HG02798 (cell line): Measurements from ENCODE around the gene CYSLTR2.
"Not testable (repeated sequence)": the region's sequence is repeated elsewhere in the genome, so short reads cannot be mapped to it uniquely, and the experiment has no call there.

Experiments used
- ATAC-seq: cut with Tn5 transposase; IDR thresholded peaks from one replicate; pipeline ENCODE4 v1.9.1; 2021; ENCODE audit warnings: mild to moderate bottlenecking; ENCODE audit not compliant: unreplicated experiment, poor library complexity

The CYSLTR2 gene

DNA sequence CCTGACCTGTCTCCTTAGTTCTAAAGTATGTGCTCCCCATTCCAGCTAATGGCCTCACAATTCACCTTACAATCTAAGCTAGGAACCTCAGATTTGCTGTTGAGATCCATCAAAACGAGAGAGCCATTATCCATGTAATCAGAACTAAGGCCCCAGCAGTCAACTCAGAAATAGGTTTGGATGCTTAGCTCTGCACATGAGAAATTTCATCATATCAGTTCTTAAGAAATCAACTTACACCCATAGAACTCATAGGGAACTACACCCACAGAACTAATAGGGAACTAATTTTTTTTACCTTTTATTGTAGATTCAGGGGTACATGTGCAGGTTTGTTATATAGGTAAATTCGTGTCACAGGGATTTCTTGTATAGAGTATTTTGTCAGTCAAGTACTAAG, 28.7 kb downstream of the CYSLTR2 start:
- no peak for ATAC-seq

DNA sequence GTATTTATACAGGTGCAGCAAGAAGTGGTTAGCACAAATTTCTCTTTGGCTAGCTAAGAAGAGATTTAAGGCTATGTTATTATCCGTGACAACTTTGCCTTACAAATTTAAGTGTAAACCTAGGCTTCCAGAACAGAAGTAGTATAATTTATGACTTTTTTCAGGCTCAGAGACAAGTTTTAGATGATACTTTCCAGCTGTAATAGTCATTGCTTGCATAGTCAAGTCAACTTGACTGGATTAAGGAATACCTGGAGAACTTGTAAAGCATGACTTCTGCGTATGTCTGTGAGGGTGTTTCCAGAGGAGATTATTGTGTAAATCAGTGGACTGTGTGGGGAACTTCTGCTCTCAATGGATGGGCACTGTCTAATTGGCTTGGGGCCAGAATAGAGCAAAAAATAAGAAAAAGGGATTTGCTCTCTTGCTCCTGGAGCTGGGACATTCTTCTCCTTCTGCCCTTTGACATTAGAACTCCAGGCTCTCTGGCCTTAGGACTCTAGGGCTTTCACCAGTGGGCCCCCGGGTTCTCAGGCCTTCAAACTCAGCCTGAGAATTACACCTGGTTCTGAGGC, 33.0 kb downstream of the CYSLTR2 start:
- ATAC-seq = no peak

DNA sequence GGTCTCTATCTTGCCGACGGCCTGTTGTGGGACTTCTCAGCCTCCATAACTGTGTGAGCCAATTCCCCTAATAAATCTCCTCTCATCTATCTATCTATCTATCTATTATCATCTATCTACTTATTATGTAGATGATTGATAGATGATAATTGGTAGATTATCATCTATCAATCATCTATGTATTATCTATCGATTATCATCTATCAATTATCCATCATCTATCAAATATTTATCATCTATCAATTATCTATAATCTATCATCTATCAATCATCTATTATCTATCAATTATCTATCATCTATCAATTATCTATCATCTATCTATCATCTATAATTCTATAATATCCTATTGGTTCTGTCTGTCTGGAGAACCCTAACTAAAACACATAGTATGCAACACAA, 33.5 kb downstream of the CYSLTR2 start:
- no peak for ATAC-seq

DNA sequence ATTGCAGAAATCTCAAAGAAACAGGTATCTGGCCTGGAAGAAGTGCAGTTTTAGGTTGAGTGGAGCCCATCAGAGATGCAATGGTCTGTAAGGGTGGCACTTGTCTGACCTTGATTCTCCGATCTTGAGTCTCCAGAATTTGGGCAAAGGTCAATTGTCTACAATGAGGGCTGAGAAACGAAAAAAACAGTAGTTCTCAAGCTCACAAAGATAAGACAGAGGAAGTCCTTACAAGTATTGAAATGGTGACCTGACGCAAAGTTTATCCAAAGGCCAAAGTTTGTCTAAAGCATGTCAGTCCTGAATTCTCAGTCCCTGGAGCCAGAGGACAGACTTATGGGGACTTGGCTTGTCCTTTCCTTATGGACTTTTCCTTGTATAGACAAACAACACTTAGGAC, 40.3 kb downstream of the CYSLTR2 start:
- no peak for ATAC-seq

DNA sequence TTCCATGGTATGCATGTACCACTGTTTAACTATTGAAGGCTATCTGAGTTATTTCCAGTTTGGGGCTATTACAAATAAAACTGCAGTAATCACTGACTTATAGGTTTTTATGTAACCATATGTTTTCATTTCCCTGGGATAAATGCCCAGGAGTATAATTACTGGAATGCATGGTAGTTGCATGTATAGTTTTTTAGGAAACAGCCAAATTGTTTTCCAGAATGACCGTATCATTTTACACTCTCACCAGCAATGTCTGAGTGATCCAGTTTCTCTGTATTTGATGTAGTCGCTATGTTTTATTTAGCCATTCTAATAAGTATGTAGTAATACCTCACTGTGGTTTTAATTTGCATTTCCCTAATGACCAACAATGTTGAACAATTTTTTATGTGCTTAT, 42.0 kb downstream of the CYSLTR2 start:
- ATAC-seq = no peak

DNA sequence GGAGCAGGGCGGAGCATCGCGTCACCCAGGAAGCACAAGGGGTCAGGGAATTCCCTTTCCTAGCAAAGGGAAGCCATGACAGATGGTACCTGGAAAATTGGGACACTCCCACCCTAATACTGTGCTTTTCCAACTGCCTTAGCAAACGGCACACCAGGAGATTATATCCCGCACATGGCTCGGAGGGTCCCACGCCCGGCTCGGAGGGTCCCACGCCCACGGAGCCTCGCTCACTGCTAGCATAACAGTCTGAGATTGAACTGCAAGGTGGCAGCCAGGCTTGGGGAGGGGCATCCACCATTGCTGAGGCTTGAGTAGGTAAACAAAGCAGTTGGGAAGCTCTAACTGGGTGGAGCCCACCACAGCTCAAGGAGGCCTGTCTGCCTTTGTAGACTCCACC, 42.9 kb downstream of the CYSLTR2 start:
- not testable (repeated sequence) for ATAC-seq

DNA sequence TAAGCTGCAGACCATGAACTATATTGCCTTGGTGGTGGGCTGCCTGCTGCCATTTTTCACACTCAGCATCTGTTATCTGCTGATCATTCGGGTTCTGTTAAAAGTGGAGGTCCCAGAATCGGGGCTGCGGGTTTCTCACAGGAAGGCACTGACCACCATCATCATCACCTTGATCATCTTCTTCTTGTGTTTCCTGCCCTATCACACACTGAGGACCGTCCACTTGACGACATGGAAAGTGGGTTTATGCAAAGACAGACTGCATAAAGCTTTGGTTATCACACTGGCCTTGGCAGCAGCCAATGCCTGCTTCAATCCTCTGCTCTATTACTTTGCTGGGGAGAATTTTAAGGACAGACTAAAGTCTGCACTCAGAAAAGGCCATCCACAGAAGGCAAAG, 53.7 kb downstream of the CYSLTR2 start:
- ATAC-seq = no peak

DNA sequence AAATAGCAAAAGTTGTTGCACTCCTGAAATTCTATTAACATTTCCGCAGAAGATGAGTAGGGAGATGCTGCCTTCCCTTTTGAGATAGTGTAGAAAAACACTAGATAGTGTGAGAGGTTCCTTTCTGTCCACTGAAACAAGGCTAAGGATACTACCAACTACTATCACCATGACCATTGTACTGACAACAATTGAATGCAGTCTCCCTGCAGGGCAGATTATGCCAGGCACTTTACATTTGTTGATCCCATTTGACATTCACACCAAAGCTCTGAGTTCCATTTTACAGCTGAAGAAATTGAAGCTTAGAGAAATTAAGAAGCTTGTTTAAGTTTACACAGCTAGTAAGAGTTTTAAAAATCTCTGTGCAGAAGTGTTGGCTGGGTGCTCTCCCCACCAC, 55.0 kb downstream of the CYSLTR2 start:
- ATAC-seq = no peak

DNA sequence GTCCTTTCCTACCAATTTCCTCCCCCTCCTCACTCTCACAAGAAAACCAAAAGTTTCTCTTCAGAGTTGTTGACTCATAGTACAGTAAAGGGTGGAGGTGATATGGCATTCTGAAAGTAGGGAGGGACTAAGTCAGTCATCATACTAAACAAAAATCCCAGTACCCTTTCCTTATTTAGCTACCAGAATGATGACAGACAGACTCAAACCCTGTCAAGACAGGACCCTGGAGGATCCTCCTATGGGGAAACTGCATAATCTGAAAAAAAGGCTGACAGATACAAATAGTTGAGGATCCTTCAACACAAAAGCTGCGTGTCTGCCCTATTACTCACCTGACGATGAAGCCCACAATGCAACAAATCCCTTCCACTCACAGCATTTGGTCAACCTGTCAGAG, 55.5 kb downstream of the CYSLTR2 start:
- no peak for ATAC-seq

DNA sequence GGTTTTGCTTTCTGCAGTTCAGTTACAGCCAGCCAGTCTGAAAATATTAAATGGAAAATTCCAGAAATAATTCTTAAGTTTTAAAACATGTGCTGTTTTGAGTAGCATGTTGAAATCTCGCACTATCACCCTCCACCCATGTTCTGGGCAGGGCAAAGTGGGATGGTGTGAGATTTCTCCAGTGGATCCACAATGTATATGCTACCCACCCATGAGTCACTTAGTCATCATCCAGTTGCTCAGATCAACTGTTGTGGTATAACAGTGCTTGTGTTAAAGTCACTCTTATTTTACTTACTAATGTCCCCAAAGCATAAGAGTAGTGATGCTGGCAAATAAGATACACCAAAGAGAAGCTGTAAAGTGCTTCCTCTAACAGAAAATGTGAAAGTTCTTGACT, 56.4 kb downstream of the CYSLTR2 start:
- no peak for ATAC-seq

DNA sequence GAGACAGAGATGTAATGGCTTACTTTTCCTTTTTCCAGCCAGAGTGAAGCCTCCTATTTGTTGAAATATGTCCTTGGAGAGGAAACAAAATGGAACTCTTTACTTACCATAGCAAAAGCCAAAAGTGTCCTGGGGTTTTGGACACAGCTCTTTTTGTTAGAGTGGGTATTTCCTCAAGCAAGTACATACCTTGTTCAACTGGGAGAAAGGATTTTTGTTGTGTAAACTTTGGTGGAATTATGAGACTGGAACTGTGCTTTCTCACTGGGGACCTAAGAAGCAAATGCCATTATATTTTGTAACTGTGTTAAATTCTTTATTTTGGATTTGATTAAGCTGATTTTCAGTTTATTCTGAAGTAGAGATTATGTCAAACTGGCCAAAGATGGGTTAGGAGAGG, 58.4 kb downstream of the CYSLTR2 start:
- no peak for ATAC-seq

DNA sequence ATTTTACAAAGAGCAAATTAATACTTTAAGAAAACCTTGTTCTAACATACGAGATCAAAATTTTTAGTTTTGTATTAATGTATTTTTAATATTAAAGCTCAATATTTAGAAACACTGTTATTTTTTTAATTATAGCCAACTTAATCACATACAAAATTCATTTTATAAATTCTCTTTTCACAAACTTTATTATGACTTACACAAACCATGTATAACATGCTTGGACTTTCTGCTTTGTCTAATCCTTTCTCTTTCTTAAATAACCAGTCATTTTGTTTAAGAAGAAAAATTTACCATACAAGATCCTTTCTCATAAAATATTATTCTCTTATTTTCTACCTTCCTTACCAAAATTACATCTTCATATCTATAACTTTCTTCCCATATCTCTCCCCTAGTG, 62.2 kb downstream of the CYSLTR2 start:
- no peak for ATAC-seq

DNA sequence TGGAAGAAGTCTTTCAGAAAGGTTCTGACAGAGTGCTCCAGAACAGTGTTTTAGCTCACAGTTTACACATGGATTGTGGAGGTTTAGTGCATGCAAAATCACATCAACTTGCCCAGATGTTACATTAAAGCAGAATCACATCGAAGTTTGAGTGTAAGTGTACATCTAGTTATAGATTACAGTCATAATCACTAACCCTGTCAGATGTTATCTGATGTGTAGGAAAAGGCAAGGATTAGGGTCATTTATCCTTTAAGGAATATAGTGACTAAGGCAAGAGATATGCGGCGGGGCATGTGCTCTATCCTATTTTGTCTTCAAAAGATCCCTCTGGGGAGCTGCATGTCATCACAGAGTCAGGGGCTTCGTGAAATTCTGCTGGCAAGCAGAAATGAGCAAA, 66.9 kb downstream of the CYSLTR2 start:
- ATAC-seq = no peak

DNA sequence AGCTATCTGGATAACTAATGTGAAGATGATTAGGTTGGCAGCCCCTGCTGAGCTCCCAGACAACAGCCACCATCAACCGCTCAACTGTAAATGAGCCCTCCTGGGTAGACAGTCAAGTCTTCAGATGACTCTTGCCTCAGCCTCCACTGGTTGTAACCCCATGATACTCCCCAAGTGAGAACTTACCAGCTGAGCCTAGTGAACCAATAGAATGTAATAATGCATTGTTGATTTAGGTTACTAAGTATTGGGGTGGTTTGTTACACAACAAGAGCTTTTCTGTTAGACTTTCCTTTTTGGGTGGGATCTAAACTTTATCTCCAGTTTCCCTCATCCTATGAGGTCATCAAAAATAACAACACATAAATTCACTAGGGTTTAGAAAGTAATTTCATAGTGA, 69.4 kb downstream of the CYSLTR2 start:
- ATAC-seq = no peak

DNA sequence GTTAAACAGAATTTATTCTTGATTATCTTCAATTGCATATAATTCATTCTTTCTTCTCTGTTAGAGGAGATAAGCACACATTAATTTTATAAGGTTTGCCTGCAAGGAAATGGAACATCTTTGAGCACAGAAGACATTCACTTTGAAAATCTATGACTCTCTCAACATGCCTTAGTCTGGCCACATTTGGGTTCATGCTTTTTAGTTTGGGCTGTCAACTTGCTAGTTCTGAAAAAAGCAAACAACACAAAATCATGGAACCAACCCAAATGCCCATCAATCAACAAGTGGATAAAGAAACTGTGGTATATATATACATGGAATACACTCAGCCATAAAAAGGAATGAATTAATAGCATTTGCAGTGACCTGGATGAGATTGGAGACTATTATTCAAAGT, 71.5 kb downstream of the CYSLTR2 start:
- ATAC-seq = no peak

DNA sequence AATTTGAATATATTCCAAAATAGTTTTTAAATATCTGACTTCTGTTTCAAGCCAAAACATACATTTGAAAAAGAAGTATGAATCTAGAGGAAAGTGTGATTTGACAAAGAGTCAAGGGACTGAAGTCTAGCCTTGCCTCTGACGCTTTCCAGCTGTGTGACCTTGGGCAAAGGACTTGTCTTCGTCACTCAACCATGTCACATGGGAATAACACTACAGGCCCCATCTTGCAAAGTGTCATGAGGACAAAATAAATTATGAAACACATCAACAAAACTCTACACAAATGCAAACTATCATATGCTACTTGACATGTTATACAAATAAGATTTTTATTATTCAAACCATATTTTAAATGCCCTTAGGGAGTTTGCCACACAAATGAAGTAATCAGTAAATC, 73.0 kb downstream of the CYSLTR2 start:
- no peak for ATAC-seq

DNA sequence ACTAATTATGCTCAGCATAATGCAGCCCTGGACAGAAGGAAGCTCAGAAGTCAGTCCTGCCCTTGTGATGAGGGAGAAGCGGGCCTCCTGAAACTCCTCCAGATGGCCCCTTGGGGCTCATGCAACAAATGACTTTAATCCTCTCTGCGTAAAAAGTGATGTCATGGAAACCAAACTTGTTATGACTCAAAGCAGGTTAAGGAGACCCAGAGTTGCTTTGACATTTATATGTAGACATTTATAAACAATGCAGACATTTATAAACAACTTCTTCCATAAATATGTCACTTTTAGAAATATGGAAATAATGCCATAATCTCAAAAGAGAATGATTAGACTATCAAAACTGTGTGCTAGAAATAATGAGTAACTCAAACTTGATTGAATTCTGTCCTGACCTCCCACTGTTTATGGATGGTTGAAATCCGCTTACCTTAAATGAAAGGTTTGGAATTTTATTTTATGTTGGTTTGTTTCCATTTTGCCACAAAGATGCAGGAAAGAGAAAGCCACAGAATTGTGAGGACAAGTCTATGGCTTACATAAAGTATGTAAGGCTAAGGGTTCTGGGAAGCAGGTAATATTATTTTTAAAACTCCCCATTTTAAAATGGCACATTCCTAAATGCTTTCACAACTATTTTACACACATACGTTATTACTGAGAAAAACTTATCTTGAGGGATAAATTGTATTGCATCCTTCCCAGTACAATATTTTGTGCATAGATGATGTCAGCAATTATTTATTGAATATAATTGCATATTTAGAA, 73.7 kb downstream of the CYSLTR2 start:
- ATAC-seq = no peak

DNA sequence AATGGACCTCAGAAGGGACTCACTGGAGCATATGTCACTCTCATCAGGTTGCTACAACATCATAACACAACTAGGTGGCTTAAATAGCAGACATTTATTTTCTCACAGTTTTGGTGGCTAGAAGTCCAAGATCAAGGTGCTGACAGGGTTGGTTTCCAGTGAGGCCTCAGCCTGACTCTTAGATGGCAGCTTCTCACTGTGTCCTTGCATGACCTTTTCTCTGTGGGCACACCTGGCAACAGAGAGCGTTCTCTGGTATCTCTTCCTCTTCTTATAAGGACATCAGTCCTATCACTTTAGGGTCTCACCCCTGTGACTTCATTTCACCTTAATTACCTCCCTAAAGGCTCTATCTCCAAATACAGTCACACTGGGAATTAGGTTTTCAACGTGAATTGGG, 74.5 kb downstream of the CYSLTR2 start:
- ATAC-seq = peak; percentile 32

DNA sequence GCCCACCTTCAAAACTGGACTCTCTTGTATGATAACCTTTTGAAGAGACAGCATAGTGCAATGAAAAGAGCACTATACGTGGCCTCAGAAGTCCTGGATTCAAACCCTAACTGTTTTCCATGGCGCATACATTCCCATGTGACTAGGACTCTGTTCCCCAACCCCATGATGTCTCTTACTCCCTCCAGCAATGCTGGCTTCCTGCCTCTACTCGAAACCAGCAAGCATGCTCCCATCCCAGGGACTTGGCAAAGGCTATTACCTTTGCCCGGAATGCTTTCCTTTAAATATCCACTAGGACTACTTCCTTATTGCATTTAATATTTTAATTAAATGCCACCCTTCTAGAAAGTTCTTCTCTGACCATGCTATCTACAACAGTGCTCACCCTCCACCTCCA, 75.1 kb downstream of the CYSLTR2 start:
- no peak for ATAC-seq

DNA sequence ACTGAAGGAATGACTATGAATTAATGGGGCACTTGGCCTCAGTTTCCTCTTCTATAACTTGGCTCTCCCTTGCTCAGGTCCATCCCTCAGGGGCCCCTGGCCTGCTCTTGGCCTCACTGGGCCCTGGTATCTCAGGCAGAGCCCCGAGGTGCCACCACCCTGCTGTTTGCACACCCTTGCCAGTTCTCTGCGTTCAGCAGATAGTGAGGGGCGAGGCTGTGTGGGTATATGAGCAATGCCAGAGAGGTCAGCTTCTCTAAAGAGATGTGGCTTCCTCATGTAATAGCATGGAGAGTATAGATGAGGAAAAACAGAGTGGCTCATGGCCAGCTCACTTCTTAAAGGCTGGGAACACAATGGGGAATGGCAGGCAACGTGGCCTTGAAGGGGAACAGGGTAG, 76.1 kb downstream of the CYSLTR2 start:
- ATAC-seq = no peak

DNA sequence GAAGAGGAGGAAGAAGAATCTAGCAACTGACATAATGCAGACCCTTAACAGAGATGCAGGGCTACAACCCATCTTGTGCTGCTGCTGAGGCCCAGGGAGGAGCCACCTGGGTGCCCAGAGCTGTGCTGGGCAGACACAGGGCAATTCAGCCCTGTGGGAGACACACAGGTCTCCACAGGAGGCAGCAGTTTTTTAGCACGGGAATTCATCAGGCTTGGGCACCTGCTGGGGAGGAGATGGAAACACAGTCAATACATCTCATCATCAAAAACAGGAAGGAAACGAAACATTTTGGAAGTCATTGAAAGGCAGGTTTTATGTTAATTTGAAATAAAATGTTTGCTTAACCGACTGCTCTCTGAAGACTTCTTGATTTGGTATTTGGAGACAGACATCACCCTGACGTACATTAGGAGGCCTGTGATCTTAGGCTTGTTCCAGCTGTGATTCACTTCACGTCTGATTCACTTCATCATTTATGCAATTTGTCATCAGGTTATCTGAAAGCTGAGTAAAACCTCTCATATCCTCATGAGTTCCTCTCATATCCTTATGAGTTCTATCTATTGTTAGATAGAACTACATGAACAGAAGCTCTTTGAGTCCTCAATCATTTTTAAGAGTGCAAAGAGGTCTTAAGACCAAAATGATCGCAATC, 77.4 kb downstream of the CYSLTR2 start:
- no peak for ATAC-seq
